ENCODE measurements around the gene MYBBP1A.

MYBBP1A gene

DNA sequence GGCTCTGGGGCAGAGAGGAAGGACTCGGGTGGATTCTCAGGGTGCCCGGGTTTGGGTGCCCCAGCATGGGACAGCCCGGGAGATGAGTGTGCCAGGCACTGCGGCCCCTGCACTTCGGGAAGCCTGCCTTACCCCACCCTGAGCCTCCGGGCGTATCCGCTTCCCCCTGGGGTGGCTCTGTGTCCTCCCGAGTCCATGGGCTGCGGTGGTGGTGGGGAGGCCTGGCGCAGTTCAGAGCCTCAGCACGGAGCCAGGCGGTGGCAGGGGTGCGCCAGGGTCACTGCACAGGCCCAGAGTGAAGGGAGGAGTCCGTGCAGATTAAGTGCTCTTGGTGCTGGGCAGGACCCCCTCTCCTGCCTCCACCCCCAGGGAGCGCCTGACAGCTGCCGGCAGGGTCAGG, 20.7 kb downstream of the MYBBP1A start:
- DNase-seq: no peak

DNA sequence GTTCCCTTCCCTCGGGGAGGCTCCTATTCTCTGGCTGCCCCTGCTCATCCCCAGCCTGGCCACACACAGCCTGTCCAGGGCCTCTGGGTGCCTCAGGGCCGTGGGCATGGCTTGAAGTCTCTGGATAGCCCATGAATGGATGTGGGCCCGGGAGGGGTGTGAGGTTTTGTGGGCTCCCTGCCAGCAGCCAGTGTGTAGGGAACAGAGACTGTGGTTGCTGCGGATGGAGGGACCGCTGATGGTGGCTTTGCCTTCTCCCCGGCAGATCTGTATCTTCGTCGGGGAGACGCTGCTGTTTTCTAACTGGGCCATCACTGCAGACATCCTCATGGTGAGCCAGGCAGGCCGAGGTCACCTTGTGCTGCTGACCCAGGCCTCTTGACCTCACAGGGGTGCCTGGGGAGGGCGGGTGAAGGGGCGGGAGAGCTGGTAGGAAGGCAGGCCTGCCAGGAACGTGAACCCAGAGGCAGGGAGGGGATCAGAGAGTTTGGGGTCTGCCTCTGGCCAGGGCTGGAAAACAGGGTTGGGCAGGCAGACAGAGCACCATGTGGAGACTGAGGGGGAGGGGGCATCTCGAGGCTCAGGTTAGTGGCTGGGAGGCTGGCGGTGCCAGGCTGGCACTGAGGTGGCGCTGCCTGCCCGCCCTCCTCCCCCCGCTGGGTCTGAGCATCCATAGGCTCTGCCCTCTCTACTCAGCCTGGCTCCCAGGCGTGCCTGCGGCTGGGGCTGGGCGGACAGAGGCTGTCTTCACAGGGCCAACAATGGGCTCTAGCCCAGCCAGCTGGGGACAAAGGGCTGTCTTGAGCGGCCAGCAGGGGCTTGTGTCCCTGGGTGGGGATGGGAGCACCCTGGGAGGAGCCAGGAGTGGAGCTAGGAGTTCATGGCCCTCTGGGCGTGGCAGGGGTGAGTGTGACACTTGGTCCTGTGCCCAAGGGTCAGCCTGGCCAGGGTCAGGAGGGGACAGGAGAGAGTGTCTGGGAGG, 21.4 kb downstream of the MYBBP1A start:
- no peak for DNase-seq

DNA sequence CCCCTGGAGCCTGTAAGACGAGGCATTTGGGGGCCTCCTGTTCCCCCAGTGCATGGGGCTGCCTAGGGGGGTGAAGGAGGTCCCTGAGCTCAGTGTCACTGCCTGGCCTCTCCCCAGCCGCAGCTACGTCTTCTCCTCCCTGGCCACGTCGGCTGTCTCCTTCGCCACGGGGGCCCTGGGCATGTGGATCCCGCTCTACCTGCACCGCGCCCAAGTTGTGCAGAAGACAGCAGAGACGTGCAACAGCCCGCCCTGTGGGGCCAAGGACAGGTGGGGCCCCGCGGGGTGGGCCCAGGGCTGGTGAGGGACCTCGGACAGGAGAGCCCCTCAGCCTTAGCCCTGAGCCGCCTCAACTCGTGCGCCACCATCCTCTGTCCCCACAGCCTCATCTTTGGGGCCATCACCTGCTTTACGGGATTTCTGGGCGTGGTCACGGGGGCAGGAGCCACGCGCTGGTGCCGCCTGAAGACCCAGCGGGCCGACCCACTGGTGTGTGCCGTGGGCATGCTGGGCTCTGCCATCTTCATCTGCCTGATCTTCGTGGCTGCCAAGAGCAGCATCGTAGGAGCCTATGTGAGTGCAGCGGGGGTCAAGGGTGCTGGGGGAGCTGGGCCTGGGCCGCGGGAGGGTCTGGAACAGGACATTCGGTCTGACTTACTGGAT, 22.2 kb downstream of the MYBBP1A start:
- DNase-seq: no peak

DNA sequence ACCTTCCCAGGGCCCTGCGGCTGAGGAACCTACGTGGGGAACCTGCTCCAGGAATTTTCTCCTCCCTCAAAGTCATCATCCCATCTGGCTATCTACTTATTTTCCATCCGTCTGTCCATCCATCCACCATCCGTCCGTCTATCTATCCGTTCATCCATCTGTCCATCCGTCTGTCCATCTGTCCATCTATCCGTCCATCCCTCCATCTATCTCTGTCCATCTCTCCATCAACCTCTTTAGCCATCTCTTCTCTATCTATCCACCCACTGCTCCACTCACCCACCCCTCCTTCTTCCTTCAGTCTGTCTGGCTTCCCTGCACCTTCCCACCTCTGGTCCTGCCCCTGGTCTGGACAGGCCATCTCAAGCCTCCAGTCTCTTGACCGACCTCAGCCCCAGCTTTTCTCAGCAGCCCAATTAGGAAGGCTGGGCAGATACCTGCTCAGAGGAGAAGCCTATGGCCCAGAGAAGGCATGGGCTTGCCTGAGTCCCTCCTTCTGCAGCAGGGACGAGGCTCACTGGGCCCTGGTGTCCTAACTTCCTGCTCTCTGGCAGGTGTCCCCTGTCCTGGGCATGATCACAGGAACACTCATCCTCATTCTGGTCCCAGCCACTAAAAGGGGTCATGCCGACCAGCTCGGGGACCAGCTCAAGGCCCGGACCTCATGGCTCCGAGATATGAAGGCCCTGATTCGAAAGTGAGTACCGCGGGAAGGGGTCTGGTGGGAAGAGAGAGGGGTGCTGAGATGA, 23.0 kb downstream of the MYBBP1A start:
- no peak for DNase-seq

DNA sequence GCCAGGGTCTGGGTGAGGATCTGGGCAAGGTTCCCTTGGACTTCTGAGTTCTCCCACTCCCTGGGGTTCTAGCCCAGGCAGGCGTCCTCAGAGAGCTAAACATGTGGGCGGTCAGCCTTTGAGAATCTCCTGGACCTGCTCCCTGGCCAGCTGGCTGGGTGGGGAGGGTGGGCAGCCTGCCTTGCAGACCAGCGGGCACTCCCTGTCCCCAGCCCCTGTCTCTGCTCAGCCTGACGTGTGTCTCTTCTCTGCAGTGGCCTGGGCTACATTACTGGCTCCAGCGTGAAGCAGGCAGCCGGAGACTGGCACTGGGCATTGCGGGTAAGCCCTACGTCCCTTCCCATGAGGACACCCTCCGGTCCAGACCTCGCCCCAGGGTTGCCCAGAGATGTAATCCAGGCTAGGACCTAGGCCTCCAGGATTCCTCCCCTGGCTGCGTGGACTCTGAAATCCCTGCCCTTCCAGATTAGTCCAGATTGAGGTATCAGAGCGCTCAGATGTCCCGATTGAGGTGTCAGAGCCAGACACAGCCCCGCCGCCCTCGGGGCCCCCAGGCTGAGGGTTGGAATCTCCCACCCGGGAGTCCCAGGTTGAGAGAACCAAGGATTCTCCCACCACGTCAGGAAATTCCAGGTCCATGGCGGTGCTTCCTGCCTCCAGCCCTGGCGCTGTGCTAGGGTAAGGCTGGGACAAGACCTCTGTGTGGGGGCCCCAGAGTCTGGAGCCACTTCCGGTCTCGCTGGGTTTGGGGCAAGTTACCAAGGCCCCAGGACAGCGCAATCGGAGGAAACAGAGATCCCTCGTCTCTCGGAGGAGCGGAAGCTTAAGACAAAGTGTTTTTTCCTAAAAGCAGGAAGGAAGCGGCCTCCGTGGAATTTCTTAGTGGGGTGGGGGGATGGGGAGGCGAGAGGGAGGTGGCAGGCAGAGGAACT, 24.1 kb downstream of the MYBBP1A start:
- DNase-seq: no peak

DNA sequence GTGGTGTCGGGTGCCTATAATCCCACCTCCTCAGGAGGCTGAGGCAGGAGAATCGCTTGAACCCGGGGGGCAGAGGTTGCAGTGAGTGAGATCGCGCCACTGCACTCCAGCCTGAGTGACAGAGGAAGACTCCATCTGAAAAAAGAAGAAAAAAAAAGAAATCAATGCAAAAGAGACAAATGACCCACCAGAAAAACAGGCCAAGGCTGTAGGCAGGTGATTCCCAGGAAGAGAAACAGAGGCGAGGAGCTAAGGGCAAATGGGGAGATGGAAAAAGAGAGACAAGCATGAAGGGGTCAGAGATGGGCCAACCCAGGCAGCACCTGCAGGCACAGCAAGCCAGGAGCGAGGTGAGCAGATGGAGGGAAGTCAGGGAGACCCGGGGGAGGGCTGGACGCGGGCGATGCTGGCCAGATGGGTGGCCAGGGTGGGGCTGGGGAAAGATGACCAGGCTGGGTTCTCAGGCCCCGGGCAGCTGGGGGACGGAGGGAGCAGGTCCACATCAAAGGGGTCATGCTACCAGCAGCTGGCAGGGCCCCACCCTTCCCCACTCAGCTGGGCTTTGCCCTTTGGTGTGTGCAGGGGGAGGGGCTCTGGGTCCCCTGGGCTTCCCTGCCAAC, 25.5 kb downstream of the MYBBP1A start:
- no peak for DNase-seq

DNA sequence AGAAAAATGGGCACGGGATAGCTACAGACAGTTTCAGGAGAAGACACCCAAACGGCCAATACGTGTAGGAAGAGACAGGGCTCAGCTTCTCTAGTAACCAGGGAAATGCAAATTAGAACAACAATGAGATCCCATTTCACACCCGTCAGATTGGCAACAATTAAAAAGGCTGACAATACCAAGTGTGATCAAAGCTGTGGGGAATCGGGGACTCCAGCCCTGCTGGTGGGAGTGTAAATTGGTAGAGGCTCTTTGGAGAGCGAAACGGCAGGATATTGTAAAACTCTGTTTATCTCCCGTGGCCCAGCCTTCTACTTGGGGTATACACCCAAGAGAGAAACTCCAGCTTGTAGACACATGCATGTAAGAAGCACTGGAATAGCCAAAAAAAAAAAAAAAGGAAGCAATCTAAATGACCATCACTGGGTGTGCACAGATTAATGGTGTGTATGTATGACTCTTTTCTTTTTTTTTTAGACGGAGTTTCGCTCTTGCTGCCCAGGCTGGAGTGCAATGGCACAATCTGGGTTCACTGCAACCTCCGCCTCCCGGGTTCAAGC, 27.5 kb downstream of the MYBBP1A start:
- DNase-seq: no peak

DNA sequence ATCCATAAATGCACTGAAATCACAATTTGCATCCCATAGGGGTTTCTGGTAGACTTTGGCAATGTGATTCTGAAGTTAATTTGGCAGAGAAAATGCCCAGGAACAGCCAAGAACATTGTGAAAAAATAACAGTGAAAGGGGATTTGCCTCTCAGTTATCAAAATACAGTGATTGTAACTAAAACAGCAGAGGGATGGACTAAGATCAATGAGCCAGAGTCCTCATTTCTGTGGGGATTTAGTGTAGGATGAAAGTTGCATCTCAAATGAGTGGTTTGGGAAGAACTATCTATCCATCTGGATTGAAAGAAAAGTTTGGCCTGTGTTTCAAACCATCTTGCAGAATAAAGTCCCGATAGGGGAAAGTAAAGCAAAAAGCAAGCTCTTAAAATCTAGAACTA, 28.1 kb downstream of the MYBBP1A start:
- no peak for DNase-seq

DNA sequence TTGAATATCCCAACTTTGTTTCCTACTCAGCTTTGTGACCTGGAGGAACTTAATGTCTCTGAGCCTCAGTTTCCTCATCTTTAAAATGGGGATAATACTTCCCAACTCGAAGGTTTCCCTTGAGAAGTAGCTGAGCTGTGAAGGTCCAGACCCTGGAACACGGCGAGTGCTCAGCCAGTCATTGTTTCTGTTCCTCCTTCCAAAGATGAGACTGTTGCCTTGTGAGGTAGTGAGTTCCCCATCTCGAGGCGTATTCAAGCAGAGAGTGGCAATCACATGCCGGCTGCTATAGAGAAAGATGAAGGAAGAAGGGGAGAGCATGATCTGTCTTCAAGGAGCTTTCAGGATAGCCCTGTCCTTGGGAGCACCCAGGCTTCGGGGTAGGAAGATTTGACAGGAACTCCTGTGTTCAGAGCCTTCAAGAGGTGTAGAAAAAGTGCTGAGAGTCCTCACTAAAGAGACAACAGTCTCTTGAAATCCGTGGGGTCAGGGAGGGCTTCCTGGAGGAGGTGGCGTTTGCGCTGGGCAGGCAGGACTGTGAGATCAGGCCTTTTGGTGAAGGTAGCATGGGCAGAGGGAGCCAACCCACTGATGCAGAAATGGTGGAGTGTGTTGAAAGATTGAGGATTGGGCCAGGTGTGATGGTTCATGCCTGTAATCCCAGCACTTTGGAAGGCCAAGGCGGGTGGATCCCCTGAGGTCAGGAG, 29.3 kb downstream of the MYBBP1A start:
- no peak for DNase-seq

DNA sequence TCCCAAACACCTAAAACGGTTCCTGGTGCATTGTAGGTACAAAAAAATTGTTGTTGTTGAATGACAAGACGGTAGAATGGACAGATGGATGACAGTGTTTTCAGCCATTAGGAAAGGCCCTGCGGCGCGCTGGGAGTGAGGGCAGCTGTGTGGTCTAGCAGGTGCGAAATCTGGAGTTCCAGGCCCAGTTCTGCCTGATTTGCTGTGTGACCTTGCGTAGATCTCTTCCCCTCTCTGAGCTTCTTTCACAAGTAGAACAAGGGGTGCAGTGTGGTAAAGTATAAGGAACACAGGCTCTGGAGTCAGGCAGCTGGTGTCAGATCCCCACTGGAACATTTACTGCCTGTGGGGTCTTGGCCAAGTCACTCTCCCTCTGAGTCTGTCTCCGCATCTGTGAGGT, 31.2 kb downstream of the MYBBP1A start:
- no peak for DNase-seq

DNA sequence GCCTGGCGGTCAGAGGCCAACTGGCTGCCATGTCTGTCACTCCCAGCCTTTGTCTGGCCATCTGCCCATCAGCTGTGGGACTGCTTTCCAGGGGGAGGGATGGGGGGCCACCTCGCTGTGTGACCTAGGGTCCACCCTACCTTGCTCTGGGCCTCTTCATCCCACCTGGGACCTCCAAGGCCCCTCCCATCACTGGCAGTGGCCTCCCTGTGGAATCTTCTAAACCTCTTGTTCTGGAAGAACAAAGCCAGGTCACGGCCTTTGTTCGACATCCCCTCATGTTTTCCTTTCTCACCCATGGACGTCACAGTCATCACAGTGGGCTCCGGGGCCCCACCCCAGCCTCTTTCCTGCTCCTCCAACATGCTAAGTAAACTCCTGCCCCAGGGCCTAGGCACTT, 32.5 kb downstream of the MYBBP1A start:
- DNase-seq: no peak

DNA sequence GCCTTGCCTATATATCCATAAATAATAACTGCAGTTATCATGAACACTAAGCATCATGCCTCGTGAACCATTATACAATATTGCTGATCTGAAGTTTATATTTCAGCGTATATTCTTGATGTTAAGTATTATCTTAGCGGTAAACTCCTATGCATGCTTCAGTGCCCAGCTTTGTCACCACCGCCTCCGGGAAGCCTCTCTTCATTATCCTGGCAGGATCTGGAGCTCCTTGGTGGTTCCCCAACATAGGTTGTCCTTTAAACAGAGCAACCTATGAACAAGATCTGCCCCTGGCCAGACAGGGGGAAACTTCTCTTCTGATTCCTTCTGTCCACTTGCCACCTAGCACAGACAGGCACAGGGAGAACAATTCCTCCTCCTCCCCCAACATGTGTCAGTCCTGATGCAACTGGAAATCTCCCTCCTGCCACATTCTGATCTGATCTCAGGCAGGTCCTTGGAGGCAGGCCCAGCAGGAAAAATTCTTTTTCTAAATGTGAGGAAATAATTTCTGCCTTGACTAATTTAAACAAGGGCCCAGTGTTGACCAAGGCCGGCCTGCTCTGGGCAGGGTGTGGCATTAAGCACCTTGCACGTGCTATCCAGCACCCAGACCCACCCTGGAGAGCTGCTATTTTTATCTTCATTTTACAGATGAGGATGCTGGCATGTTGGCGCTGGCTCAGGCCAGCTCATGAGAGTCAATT, 34.1 kb downstream of the MYBBP1A start:
- DNase-seq: no peak

DNA sequence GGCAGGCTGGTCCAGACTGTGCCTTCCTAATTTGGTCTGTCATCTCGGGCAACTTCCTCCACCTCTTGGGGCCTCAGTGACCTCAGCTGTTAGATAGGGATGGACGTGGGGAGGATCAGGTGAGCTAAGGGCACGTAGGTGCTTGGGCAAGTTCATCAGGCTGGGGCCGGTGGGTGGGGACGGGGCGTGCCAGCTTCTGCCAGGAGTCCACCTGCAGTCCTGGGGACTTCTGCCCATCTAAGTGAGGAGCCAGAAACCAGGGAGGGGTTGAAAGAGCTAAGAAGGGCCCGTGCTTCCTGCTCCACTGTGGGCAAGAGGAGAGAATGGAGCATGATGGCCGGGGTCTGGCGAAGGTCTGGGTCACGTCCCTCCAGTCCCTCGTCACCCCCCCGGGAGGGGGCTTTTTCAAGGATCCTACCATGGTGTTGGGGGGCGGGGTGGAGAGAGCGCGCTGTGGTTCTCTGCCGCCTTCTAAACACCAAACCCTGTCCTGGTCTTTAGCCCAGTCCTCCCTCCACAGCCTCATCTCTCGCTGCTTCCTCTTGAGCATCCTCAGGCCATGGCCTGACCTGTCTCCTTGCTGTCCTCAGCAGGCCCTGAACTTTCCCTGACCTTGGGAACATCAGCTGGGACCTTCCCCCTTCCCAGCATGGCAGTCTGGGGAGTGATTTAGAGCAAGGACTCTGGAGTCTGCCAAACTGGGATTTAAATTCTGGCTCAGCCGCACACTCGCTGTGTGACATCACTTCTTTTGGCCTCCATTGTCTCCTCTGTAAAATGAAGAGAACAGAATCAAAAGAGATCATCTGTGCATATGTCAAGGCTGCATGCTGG, 34.9 kb downstream of the MYBBP1A start:
- DNase-seq: no peak

DNA sequence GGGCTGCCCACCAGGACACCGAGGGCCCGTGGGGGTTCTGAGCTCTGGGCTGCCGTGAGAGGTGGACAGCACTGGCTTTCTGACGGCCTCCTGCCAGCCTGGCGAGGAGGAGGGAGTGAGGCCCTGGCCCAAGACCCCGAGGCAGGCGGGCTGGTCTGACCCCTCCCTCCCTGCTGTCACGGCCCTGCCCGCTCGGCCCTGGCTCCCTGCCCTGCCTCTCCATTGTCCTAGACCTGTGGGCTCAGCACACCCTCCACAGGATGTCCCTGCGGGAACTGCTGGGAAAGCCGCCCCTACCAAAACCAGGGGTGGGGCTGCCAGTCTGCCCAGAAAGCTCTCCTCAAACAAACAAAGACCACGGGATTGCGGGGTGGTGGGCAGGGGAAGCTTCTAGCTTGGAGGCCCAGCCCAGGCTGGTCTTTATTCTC, 35.8 kb downstream of the MYBBP1A start:
- DNase-seq: no peak

DNA sequence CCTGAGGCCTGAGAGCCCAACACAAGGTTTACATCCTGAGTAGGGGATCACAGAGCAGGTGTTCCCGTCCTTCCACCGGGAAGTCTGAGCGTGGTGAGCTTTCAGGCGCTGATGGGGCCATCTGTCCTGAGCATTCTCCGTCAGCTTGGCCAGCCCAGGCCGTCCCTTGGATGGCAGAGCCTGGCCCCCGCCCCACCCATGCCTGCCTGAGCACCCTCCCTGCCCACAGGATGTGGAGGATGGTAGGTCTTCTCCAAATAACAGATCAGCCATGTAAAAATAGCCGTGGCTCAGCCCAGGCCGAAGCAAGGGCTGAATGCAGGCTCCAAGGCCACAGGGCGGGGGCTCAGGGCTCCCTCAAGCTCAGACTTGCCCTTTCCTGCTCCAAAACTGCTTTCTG, 36.3 kb downstream of the MYBBP1A start:
- no peak for DNase-seq

DNA sequence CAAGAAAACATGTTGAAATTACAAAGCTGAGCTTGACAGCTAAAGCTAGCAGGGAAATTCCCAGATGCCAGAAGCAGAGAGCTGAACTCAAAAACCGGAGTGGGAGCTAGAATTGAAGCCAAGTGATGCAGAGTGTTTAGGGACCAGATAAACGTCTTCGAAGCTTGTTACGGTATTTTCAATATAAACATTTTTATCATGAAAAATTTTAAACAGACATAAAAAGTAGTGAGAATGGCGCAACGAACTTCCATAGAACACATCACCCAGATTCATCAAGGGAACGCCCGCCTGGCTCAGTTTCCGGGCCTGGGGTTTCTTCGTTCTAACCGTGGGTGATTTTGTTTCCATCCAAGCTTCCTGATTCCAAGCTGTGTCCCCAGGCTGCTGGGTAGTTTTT, 38.4 kb downstream of the MYBBP1A start:
- DNase-seq: no peak

DNA sequence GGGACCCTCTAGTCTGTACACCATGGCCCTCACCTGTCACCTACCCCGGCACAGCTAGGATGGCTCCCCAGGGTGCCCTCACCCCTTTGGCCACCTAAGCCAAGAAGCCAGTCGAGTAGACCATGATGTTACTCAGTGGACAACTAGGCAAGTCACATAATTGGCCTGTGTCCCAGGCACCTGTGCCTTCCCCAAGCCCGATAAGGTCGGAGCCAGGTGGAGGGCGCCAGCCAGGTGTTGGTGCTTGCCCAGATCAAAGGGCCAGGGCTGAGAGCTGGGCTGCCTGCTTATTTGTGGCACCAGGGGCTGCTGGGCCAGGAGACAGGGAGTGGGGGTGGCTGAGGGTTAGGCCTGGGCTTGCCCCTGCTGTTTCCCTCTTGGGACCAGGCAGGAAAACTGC, 39.7 kb downstream of the MYBBP1A start:
- no peak for DNase-seq

DNA sequence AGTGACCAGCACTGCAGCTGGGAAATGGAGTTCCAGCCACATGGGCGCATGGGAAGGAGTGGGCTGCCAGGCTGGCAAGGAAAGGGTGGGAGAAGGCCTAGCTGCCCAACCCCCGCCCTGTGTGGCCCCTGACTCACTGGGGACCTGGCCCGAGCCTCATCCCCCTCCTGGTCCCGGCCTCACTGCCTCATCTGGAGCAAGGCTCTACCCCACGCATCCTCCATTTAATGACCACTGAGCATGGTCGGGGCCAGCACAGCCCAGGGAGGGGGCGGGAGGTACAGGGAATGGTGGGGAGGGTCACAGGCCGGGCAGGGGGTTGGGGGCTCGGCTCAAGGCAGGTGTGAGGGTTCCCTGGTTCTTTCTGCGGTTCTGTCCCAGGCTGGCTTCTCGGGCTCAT, 40.4 kb downstream of the MYBBP1A start:
- DNase-seq: no peak

DNA sequence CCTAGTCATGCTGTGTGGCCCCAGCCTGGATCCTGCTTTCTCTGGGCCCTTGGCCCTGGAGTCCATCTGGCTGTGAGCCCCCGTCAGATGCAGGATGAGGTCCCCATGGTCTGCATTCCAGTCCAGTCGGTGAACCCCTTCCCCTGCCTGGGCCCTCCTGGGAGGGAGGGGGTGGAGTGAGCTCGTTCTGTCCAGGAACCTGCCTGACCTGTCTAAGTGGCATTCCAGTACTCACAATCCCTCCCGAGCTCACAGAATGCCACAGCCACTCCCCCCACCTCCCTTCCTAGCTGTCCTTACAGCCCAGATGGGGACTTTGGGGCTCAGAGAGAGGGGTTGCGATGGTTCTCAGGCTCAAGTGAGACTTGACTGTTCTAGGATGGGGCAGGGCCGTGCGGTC, 41.0 kb downstream of the MYBBP1A start:
- DNase-seq: no peak
